Fibroblast of the aortic adventitia (primary cell): Measurements from ENCODE around the gene OR11H6. TPM values are rescaled to one million over a fixed set of nuclear protein-coding genes. Genes with fewer than 3 reads are reported as not detected.
"Not testable (repeated sequence)": the region's sequence is repeated elsewhere in the genome, so short reads cannot be mapped to it uniquely, and the experiment has no call there.

Source experiments
- DNase-seq: peaks from one replicate; pipeline ENCODE4 v3.0.0-alpha.2; 2010; ENCODE audit warnings: low read depth
- H3K4me3 ChIP-seq: 2 replicates; pipeline ENCODE4 v1.5.1; 2011; ENCODE audit warnings: low read depth, mild to moderate bottlenecking, control low read depth, low read length, moderate library complexity
- CTCF ChIP-seq: IDR thresholded peaks from 2 replicates; pipeline ENCODE4 v1.5.1; 2011; ENCODE audit warnings: mild to moderate bottlenecking, low read length, control low read depth, inconsistent platforms; ENCODE audit not compliant: insufficient read depth
- small RNA-seq: library from RNA; depleted of rRNA; stranded (forward); fragments of <200 nt; gene quantifications from one replicate; pipeline ENCODE3, GENCODE V24; 2012
- total RNA-seq: library from RNA; depleted of rRNA; stranded (reverse); fragments of >200 nt; gene quantifications from 2 replicates; pipeline ENCODE4 v1.2.3, GENCODE V29; 2012; ENCODE audit warnings: low replicate concordance

OR11H6 gene
- total RNA-seq, 1 donor, result not detected

- no peak overlapping the region for H3K4me3 ChIP-seq
- DNase-seq, result no peak
- no peak for TF ChIP-seq CTCF
These were observed 24.2 kb downstream of the OR11H6 start for GRCh38 chr14:20247646-20248246.

- H3K4me3 ChIP-seq, result no peak overlapping the region
- DNase-seq, result peak; percentile 59
- TF ChIP-seq CTCF, result no peak
These were observed 39.2 kb downstream of the OR11H6 start for GRCh38 chr14:20262642-20263128.

GRCh38 chr14:20264361-20264760, 40.9 kb downstream of the OR11H6 start:
- not testable (repeated sequence) for DNase-seq, H3K4me3 ChIP-seq

GRCh38 chr14:20274062-20274461, 50.6 kb downstream of the OR11H6 start:
- TF ChIP-seq CTCF, result no peak
- no peak for DNase-seq
- no peak overlapping the region for H3K4me3 ChIP-seq

Small RNAs within 50 kb of the gene (small RNA-seq; reads per million reads assigned to genes)
- gene GTF2IP22, result not detected

Other genes with a start within 250 kb of the OR11H6 start
- gene OR4K15, start 248.1 kb upstream of the OR11H6 start, total RNA-seq, result not detected in 2 replicates
- gene OR4Q2, start 221.5 kb upstream of the OR11H6 start, total RNA-seq, result not detected in 2 replicates
- gene OR4K14, start 204.4 kb upstream of the OR11H6 start, total RNA-seq, result not detected in 2 replicates
- gene OR4K13, start 187.7 kb upstream of the OR11H6 start, total RNA-seq, result not detected in 2 replicates
- not detected in 2 replicates for gene OR4L1, start 163.7 kb upstream of the OR11H6 start, total RNA-seq
- not detected in 2 replicates for gene OR4K17, start 113.0 kb upstream of the OR11H6 start, total RNA-seq
- gene OR4N5, start 84.9 kb upstream of the OR11H6 start, total RNA-seq, result not detected in 2 replicates
- not detected in 2 replicates for gene OR11G2, start 32.8 kb upstream of the OR11H6 start, total RNA-seq
- gene OR11H7, start 5.3 kb downstream of the OR11H6 start, total RNA-seq, result not detected in 2 replicates
- not detected in 2 replicates for gene OR11H4, start 15.6 kb downstream of the OR11H6 start, total RNA-seq
- gene TTC5, start 82.2 kb downstream of the OR11H6 start, total RNA-seq, result 16.6 and 49.7 TPM in 2 replicates
- gene CCNB1IP1, start 109.6 kb downstream of the OR11H6 start, total RNA-seq, result 24.4 and 38.6 TPM in 2 replicates
- 5.6 and 19.9 TPM in 2 replicates for gene PARP2, start 119.9 kb downstream of the OR11H6 start, total RNA-seq
- 17.7 and 17.8 TPM in 2 replicates for gene TEP1, start 189.8 kb downstream of the OR11H6 start, total RNA-seq
- 0.18 and 0.65 TPM in 2 replicates for gene KLHL33, start 212.5 kb downstream of the OR11H6 start, total RNA-seq
- gene OSGEP, start 231.1 kb downstream of the OR11H6 start, total RNA-seq, result 31.2 and 45.6 TPM in 2 replicates
- gene APEX1, start 231.5 kb downstream of the OR11H6 start, total RNA-seq, result 58.8 and 358 TPM in 2 replicates
- 23.7 and 25.3 TPM in 2 replicates for gene PIP4P1, start 237.7 kb downstream of the OR11H6 start, total RNA-seq
- gene PNP, start 245.7 kb downstream of the OR11H6 start, total RNA-seq, result 14.7 and 39.2 TPM in 2 replicates